NCI-H1930 (cell line): Measurements from ENCODE around the gene AMFR.

Experiments
- DNase-seq, 2 experiments: peaks; one replicate each; lab custom pipeline; 2025; lab: John Stamatoyannopoulos, UW

Gene AMFR

DNA sequence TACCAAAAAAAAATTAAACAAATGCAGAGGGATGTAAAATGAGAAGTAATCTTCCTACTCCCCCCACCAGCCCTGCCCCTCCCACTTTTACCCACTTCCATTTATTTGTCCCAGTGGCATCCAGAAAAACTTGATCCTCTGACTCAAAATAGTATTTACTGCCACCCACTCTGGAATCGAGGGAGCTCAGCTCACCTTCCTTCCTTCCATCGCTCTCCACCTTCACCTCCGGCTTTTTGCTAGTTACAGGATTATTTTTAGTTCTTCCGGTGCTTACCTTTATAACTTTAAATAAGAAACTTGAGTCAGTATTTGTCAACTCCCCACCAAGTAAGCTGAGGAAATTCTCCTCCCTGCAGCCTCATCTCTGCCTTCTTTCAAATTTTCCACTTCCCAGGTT is 94.9 kb downstream of the AMFR start:
- DNase-seq = no peak

DNA sequence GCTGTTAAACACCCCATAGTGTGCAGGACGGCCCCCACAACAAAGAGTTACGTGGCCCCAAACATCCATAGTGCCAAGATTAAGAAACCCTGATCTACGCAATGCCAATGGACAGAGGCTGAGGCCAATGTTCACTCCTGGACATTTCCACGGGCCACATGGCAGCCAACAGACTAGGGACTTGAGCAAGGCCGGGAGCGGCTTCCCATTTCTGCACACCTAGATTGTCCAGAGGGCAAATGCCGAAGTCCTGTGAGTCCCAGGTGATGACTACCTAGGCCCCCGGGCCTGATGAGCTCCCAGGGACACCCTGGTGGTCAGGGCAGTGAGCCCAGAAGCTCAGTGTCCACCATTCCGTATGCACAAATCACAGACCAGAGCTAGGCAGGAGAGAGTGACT is 95.5 kb downstream of the AMFR start:
- no peak for DNase-seq

DNA sequence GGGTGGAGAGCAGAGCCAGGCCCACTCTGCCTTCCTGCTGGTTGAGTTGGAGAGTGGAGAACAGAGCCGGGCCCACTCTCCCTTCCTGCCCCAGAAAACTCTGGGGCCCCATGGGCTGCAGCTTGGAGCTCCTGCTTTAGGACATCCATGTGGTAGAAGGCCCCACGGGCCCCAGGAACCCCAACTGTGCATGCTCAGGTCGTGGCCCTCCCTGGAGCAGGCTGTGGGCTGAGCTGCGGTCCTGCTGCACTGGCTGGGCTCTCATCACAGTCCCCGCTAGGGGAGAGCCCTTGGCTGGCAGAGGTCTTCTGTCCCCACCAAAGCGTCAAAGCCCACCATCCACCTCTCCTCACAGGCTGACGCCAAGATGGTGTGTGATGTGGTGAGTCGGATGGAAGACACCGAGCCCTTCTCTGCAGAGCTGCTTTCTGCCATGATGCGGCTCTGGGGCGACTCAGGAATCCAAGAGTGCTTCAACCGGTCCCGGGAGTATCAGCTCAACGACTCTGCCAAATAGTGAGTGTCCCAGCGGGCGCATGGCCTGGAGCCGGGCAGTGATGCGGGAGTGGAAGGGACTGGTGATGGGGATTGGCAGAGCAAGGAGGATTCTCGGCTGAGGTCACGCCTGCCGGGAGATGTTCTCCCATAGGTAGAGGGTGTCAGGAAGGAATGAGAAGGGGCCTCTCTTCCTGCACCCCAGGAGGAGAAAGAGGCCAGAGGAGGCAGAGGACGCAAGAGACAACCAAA is 96.9 kb downstream of the AMFR start:
- DNase-seq = no peak

DNA sequence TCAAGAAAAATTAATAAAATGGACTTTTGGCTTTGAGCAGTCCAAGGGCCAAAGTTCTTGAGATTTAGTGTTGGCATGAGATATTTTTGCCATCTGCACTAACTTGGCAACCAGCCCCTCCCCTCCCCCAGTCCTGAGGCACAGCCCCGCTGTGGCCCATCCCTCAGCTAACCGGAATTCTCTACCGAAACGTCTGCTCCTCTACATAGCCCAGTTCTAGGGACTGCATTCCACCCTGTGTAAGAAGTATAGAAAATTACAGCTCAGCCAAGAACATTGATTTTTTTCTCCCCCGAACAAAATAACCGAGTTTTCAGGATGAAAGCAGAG is 97.5 kb downstream of the AMFR start:
- no peak for DNase-seq

DNA sequence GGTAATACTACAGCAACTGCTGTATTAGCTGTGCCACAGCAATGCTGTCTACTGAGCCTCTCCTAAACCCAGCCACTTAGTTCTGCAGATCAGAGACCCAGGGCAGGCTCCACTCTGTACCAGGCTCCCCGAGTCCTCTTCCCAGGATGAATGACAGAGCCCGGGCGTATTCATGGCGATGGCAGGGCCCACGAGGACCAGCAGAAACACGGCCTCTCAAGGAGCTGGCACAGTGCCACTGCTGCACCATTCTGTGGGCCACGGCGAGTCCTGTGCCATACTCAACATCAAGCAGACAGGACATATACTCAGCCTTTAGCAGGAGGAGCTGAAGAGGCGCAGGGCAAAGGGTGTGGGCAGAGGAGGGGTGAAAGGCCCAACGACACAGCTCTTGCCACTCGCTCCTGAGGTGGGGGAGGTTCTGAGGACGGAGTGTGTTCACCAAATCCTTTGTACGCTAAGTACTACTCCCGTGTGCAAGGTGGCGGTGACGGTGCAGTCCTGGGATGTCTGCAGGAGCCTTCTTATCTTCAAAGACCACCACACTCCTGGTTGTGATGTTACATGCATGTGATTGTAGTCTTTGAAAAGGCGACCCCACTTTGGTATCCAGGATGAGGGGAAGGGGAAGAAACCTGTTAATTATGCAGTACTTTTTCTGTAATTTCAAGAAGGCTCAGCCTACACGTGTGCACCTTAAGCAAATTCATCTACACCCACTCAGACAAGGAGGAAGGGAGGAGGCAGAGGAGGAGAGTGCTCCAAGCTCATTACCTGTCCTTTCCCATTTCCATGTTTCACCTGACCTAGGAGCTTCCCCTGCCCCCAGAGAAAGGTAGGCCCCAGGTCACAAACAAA is 98.0 kb downstream of the AMFR start:
- no peak for DNase-seq

DNA sequence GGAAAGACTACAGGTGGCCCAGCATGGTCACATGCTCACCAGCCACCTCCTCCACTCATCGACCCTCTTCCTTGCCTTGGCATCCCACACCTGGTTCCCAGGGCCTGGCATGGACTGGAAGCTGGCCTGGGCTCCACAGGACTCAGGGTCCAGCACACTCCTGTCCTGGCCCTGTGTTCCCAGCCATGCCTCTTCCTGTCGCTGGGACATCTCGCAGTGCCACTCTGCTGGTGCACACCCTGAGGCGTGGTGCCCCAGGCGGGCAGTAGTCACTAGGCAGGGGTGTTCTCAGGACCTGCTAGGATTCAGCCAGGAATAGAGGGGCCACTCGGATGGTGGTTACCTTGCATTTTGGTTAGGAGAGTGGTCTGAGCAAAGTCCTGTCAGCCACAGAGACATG is 99.4 kb downstream of the AMFR start:
- no peak for DNase-seq

DNA sequence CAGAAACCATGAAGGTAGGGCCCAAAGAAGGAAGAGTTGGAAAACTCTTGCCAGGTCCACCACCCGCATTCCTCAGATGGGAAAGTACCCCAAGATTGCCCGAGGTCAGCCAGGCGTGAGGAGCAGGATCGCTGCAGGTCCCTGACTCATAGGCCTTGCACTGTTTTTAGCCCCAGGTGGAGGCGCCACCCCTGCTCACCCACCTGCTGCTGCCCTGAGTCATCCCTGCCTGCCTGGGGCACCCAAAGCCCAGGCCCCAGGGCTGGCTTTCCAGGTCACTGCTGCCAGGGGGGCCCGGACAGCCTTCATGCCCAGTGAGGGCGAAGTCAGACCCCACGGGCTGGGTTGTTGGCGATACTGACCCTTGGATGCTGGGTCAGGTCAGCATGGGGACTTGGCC is 100.9 kb downstream of the AMFR start:
- no peak for DNase-seq

DNA sequence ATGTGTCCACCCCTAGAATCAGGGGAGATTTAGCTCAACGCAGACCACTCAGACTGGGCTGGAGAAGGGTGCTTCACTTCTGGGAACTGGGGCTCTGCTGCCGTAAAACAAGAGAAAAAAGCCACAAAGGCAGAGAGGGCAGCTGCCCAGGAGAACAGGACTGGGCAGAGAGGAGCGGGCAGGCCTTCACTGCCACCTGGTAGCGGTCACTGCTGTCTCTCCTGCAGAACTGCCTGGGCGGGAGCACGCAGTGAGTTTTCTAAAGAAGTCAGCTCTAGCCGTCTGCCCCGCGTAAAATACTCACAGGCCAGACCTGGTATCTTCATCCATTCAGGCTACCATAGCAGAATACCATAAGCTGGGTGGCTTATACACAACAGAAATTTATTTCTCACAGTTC is 103.8 kb downstream of the AMFR start:
- DNase-seq = no peak

DNA sequence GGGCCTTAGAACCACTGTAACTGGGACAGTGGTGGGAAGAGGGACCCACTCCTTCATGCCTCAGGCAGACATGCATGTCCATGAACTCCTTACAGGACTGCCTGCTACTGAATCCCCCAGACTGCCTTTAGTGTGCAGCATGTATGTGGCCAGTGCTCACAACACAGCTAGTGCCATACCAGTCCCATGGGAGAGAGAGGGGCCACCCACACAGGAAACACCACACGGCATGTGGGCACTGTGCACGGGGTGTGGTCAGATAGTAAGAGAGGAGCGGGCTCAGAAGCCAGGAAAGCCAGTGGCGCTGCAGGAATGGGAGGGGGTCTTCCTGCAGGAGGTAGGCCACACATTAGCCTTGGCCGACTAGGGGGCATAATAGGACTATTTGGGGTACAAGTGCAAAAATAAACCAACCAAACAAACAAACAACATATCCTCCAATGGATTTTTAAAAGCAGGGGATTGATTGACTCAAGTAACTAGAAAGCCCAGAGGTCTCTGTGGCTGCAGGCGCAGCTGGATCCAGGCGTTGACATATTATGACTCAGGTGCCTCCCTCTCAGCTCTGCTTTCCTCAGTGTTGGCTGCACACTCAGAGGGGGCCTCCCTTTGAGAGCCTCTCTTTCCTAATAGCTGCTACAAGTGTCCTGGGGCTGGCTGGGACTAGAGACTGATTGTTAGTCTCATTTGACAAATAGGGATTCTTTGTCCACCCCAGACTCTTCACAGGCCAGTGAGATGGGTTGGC is 104.4 kb downstream of the AMFR start:
- DNase-seq = no peak

DNA sequence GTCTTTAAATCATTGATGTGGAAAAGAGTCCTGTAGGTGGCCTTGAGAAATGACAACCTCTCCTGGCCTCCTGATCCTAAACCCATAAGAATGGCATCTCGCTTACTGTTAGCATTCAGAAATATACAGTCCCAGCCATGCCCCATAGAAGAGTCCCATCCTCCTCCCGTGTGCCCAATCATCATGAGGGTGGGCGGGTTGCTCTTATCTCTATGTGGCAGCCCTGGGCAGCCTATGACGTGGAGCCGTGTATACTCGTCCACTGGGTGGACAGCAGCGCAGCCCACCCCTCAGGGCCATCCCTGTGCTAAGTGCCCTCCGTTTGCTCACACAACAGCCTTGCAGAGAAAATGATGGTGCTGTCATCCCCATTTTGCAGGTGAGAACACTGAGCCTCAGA is 105.3 kb downstream of the AMFR start:
- DNase-seq = no peak

DNA sequence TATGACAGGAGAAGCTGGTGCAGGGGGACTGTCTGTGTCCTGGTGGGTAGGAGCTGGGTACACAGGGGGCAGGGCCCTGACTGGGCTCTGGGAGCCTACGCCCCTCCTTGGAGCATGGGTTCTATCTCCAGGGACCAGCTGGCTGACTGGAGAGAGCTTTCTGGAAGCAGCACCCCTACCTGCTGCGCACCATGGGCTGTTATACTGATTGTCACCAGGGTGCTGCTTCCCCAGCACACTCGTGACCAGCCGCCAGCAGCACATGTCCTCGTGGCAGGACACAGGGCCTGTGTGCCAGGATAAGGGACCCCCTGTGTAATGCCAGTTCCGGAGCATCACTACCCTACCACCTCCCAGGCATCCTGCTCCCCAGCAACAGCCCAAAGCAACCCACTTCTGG is 106.0 kb downstream of the AMFR start:
- DNase-seq = no peak

DNA sequence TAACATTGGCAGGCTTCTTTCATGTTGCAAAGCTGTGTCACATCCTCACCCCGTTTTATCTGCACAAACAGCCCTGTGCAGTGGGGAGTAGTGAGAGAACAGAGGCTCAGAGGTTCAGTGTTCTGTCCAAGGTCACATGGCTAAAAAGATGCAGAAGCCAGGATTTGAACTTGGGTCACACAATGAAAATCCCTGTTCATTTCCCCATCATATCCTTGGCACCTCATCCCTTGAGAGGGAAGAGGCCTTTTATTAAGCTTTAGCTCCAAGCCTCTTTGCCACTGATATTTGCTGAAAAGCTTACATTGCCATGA is 106.6 kb downstream of the AMFR start:
- DNase-seq = no peak

DNA sequence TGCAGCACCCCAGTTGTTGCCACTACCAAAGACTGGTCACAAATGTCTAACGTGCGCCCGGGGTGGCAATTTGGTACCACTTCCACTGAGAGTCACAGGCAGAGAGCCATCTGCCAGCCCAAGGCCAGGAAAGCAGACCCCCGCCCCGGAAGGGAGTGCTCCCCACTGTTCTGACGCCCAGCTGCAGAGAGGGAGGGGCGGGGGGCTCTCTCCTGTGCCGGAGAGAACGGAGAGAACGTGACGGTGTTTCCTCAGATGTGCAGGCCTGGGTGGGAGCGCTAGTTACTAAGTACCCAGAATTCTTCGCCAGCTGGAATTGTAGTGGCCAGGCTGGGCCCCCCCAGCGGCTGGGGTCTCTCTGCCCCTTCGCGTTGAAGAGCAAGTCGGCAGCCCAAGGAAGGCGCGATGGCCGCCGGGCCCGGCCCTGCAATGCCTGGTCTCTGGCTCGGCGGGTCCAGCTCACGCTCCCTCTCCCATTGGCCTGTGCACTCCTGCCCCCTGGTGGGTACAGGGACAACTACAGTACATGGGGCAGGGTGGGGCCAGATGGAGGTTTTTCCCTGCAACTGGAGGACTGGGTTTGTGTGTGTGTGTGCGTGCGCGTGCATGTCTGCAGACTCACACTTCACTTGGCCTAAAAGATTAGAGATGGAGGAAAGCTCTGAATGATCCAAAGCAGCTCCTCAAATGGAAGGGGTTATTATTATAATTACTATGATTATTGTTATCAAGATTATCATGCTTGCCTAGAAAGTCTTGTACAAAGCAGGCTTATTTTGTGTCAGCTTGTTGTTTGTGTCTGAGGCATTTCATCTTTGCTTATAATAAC is 107.1 kb downstream of the AMFR start:
- peak in 1 of 2 experiments; percentile 6 for DNase-seq

DNA sequence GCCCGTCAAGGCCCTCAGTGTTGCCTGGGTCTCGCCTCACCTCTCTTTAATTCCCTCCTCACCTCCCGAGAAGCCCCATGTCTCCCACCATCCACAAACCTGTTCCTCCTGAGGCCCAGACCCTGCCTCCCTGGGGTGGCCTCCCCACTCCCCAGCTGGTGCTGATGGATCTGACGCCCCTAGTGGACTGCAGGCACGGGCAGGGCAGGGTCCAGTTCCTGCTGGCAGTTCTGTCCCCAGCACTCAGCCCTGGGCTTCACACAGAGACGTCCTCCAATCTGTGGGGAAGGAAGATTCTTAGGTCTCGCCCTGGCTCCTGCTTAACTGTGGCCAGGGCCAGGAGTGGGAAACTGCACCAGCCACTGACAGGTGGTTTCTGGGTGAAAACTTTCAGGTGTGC is 108.8 kb downstream of the AMFR start:
- no peak for DNase-seq

DNA sequence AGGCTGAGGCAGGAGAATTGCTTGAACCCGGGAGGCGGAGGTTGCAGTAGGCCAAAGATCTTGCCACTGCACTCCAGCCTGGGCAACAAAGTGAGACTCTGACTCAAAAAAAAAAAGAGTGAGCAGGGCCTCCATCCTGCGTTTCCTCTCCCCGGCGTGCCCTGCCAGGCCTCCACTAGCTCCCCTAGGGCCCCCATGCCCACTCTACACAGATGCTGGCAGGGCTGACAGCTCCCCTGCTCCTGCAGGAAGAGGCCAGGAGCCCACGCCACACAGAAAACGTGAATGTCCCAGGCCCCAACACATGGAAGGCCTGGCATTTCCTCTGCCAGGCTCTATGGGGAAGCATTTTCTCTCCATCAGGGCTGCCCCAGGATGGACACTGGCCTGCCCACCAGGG is 109.4 kb downstream of the AMFR start:
- DNase-seq = no peak

DNA sequence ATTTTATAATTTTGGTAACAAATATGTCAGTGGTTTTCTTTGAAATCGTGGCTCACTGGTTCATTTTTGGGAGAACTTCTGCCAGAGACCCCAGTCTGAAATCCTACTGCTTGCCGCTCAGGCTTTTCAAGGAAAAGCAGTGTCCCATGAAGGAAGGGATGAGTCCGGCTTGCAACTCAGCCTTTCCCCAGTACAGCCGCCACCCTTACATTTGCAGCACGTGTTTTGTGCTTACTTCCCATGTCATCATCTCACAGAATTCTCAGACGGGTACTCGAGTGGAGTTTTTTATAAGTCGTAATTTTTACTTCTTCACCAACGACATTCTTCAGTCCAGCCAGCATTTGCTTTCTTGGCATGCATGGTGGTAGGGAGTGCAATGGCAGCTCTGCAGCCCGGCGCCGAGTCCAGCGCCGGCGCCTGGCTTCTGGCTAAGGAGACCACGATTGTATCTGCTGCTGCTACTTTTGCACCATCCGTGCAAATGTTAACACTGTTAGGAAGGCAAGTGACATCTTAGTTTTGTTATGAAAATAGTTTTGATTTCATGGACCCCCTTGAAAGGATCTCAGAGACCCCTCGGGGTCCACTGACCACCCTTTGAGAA is 111.0 kb downstream of the AMFR start:
- DNase-seq = no peak

DNA sequence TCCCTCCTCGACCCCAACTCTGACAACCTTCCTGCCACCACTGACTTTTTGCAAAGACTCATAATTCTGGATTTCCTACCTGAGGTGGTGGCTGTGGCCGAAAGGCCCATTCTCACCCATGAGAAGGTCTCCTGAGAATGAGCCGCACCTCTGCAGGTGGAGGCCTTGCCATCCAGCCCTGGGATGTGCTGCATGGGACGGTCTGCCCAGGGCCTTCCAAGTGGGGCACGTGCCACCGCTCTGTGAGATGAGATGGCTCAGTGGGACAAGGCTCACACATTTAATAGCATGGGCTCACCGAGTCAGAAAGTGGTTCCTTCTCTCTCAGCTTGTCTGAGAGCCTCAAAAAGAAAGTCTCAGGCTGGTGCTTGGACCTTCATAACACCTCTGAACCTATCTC is 112.8 kb downstream of the AMFR start:
- DNase-seq = no peak

DNA sequence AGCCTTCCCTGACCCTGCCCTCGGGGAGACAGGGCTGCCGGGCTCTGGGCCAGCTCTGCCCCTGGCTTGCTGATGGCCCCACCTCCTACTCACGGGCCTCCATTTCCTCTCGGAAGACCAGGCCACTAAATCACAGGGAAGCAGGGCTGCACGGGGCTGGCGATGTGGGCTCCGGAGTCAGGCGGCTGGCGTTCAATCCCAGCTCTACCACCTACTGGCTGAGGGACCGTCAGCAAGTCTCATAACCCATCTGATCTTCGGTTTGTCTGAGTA is 113.4 kb downstream of the AMFR start:
- DNase-seq = no peak
